GM12892 (cell line): ENCODE measurements around the gene NPAS3.

ENCODE experiments used
- POLR2A ChIP-seq: IDR thresholded peaks from 2 replicates; pipeline ENCODE4 v1.6.1; 2011; ENCODE audit warnings: low read depth, low read length, control low read depth
- POLR2AphosphoS5 ChIP-seq: IDR thresholded peaks from 2 replicates; pipeline ENCODE4 v1.6.1; 2011; ENCODE audit warnings: low read depth, low read length, control low read depth
- TAF1 ChIP-seq: IDR thresholded peaks from 2 replicates; pipeline ENCODE4 v1.6.1; 2011; ENCODE audit warnings: low read depth, mild to moderate bottlenecking, control low read depth, low read length, borderline replicate concordance

DNA sequence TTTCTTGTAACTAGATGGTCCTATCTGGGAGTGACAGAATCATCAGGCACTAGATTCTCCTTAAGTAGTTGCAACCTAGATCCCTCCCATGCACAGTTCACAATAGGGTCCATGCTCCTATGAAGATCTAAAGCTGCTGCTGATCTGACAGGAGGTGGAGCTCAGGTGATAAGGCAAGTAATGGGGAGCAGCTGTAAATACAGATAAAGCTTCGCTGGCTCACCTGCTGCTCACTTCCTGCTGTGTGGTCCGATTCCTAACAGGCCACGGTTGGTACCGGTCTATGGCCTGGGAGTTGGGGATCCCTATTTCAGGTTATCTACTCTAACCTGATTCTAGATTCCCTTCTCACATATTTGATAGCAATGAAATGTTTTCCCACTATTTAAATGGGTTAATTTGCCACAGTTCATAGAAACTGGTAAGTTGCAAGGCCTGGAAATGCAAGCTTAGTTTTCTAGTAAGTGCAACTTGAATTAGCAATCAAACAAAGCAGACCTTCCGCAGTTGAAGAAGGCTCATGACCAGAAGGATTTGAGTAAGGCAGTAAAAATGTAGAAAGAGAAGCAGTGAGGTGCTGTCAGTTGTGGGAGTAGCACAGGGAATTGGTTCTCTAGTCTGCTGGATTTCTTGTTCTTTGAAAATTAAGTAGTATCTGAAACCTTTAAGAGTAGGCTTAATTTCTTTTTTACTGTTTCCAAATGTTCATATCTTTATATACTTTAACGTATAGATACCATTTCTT, 679.9 kb downstream of the NPAS3 start:
- no peak for TF ChIP-seq POLR2A
- TF ChIP-seq TAF1 = no peak
- no peak for TF ChIP-seq POLR2AphosphoS5
